Activated CD4-positive, alpha-beta T cell treated with anti-CD3 and anti-CD28 coated beads for 36 hours (primary cell): ENCODE data around the gene CYB5RL. TPM values are rescaled to one million over a fixed set of nuclear protein-coding genes. Genes with fewer than 3 reads are reported as not detected.

Source experiments
- ATAC-seq: fragments of 200-7000 bp; cut with Tn5 transposase; one replicate; pipeline ENCODE4 v1.10.0; 2021; ENCODE audit warnings: mild to moderate bottlenecking, moderate library complexity
- CTCF ChIA-PET: fragments of 350-600 bp; sonication (Branson Sonifier 250); formaldehyde crosslinking; loops from one replicate; lab custom pipeline; 2021; ENCODE audit warnings: antibody characterized with exemption; lab: Charles Lee
- POLR2A ChIA-PET: fragments of 350-600 bp; sonication (Branson Sonifier 250); formaldehyde crosslinking; loops from one replicate; lab custom pipeline; 2021; ENCODE audit warnings: antibody characterized with exemption, inconsistent platforms; lab: Charles Lee
- DNase-seq: peaks from one replicate; pipeline ENCODE4 v3.0.0-alpha.2; 2020
- H3K27ac Mint-ChIP-seq: one replicate; pipeline ENCODE4 v1.8.0; 2021; ENCODE audit warnings: mixed read lengths
- H3K27me3 Mint-ChIP-seq: one replicate; pipeline ENCODE4 v1.8.0; 2021; ENCODE audit warnings: mixed read lengths
- H3K36me3 Mint-ChIP-seq: one replicate; pipeline ENCODE4 v1.8.0; 2021; ENCODE audit warnings: low read depth, mixed read lengths
- H3K4me1 Mint-ChIP-seq: one replicate; pipeline ENCODE4 v1.8.0; 2021; ENCODE audit warnings: mixed read lengths
- H3K4me3 Mint-ChIP-seq: one replicate; pipeline ENCODE4 v1.8.0; 2021; ENCODE audit warnings: mild to moderate bottlenecking, moderate library complexity, mixed read lengths
- H3K9me3 Mint-ChIP-seq: one replicate; pipeline ENCODE4 v1.8.0; 2021; ENCODE audit warnings: low read depth, mixed read lengths
- intact Hi-C, 2 experiments: fragments of 100-400 bp; cut with DNase I in 1 of 2; cut with micrococcal nuclease in 1 of 2; formaldehyde crosslinking; loops; one replicate each; pipeline versions ENCODE4 v1.14.2 to v1.15.1; 2022 to 2024; cut with DNase I, micrococcal nuclease
- total RNA-seq, 2 experiments: library from RNA; stranded (reverse); gene quantifications; one replicate each; pipeline ENCODE4 v1.2.3, GENCODE V29; 2021

CYB5RL gene
- 10 to 100 TPM; 13.1 to 13.5 TPM for total RNA-seq

DNA sequence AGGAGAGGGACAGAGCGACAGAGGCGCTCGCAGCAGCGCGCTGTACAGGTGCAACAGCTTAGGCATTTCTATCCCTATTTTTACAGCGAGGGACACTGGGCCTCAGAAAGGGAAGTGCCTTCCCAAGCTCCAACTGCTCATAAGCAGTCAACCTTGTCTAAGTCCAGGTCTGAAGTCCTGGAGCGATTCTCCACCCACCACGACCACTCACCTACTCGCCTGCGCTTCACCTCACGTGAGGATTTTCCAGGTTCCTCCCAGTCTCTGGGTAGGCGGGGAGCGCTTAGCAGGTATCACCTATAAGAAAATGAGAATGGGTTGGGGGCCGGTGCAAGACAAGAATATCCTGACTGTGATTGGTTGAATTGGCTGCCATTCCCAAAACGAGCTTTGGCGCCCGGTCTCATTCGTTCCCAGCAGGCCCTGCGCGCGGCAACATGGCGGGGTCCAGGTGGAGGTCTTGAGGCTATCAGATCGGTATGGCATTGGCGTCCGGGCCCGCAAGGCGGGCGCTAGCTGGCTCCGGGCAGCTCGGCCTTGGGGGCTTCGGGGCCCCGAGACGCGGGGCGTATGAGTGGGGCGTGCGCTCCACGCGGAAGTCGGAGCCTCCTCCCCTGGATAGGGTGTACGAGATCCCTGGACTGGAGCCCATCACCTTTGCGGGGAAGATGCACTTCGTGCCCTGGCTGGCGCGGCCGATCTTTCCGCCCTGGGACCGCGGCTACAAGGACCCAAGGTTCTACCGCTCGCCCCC lies at the start of gene CYB5RL, which contains the start of gene MRPL37:
CYB5RL (minus strand) TSS at position 266 of the 754 bp plus-strand sequence. CDS start 4,414 bp downstream, outside the sequence.
MRPL37 (plus strand) TSS at position 403 of the 754 bp plus-strand sequence; CDS start at position 480, 77 bp downstream.
- CTCF ChIA-PET: interaction anchor here (0.5 to 3.6 kb wide), 8 partner anchors 9 to 541 kb away, joined by 3 to 16 read pairs (median 3); no protein-coding TSS in a partner anchor
- POLR2A ChIA-PET: interaction anchor here (0.6 to 1.1 kb wide), 5 partner anchors 22 to 212 kb away, joined by 3 to 5 read pairs (median 4); partner anchors contain the start of gene SSBP3
- H3K4me1 Mint-ChIP-seq: peaks cover 30% of the 10 kb centered on the region

GRCh38 chr1:54248966-54249365 lies 49.1 kb upstream of the CYB5RL start:
- intact Hi-C loops: no loop called here
- ChIA-PET CTCF (interaction anchor here (0.6 kb wide), 1 partner anchor 84 kb away, joined by 3 read pairs; no protein-coding TSS in a partner anchor), POLR2A (no interaction called here)

More for the DNA sequence above, at the start of gene CYB5RL, which contains the start of gene MRPL37:
- Mint-ChIP-seq H3K27me3 (no peaks in the 10 kb centered on the region), H3K9me3 (no peaks in the 10 kb centered on the region), H3K4me3 (peak within 1 kb of the TSS; percentile 83), H3K36me3 (peaks cover 23% of the 10 kb centered on the region), H3K27ac (peak within 1 kb of the TSS; percentile 84)
- peak; percentile 94 for DNase-seq
- intact Hi-C loops: loop anchor here (1.0 to 10.0 kb wide), 11 partner anchors 147 to 605 kb away; partner anchors contain the start of genes SSBP3 (in 2 of the 2), TCEANC2 (in 2 of the 2), TMEM59 (in 2 of the 2) and NDC1 (in 1 of the 2)
- ATAC-seq: peak; percentile 99

DNA sequence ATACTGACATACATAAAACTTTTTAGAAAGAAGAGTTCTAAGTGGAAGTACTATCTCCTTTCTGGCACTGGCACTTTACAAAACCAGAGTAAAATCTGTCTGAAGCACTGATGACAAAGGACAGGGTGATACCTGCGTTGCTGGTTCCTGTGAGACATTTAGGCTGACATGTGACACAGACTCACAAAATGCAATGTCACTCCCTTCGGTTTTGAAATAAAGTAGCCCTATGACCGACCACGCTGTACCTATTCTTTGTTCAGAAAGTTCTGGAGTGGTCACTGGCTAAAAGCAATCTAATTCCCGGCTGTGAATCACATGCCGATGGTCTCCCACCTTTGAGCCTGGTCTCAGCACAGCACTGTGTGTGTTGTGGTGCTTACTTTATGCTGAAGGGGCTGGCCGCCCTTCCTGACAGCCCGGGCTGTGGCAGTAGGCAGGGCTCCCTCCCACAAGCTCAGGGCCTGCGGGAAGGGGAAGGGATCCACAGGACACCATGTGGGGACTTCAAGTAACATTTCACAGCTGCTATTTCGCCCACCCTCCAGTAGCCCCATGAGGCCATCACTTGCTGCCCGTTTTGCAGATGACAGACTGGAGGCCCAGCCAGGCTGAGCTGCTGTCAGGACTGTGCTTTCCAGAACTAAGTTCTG lies 48.2 kb upstream of the CYB5RL start:
- DNase-seq (no peak), ATAC-seq (no peak)
- H3K9me3 Mint-ChIP-seq: no peaks in the 10 kb centered on the region
- H3K36me3 Mint-ChIP-seq: peaks cover 4% of the 10 kb centered on the region
- no peaks in the 10 kb centered on the region for H3K4me1 Mint-ChIP-seq
- no peaks in the 10 kb centered on the region for H3K27me3 Mint-ChIP-seq
- peak overlapping the region; percentile 42 for H3K27ac Mint-ChIP-seq
- intact Hi-C loops: no loop called here
- no peak overlapping the region for H3K4me3 Mint-ChIP-seq
- ChIA-PET POLR2A (no interaction called here), CTCF (no interaction called here)

More at GRCh38 chr1:54248966-54249365, 49.1 kb upstream of the CYB5RL start:
- H3K4me1 Mint-ChIP-seq: no peaks in the 10 kb centered on the region
- no peaks in the 10 kb centered on the region for H3K9me3 Mint-ChIP-seq
- no peak overlapping the region for H3K4me3 Mint-ChIP-seq
- DNase-seq (no peak), ATAC-seq (no peak)
- H3K27ac Mint-ChIP-seq: no peak overlapping the region
- peaks cover 4% of the 10 kb centered on the region for H3K36me3 Mint-ChIP-seq
- no peaks in the 10 kb centered on the region for H3K27me3 Mint-ChIP-seq

- no peaks in the 10 kb centered on the region for H3K27me3 Mint-ChIP-seq
- peaks cover 2% of the 10 kb centered on the region for H3K36me3 Mint-ChIP-seq
- H3K4me3 Mint-ChIP-seq: no peak overlapping the region
- CTCF ChIA-PET: no interaction called here
- intact Hi-C loops: no loop called here
- ATAC-seq (no peak), DNase-seq (no peak)
- POLR2A ChIA-PET: no interaction called here
- no peak overlapping the region for H3K27ac Mint-ChIP-seq
- no peaks in the 10 kb centered on the region for H3K9me3 Mint-ChIP-seq
- no peaks in the 10 kb centered on the region for H3K4me1 Mint-ChIP-seq
These were observed 46.4 kb upstream of the CYB5RL start for GRCh38 chr1:54246116-54246721.

DNA sequence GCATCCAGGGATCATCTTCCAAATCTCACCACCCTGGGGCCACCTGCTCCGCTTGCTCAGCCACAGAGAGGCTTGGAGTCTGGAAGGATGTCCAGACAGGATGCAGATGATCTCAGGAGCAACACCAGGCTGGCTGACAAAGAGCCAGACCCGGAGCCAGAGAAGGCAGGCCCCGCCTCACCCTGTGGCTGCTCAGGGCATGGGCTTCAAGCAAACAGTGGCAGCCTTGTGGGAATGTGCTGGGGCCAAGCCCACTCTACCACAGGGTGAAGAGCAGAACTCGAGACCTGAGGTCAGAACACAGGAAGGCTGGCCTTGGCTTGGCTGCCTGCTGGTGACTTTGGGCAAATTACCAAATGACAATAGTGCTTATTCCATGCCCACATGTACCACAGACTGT lies 45.7 kb upstream of the CYB5RL start:
- no peak overlapping the region for H3K4me3 Mint-ChIP-seq
- H3K9me3 Mint-ChIP-seq: no peaks in the 10 kb centered on the region
- ChIA-PET POLR2A (no interaction called here), CTCF (no interaction called here)
- no peaks in the 10 kb centered on the region for H3K27me3 Mint-ChIP-seq
- ATAC-seq (no peak), DNase-seq (no peak)
- no peak overlapping the region for H3K27ac Mint-ChIP-seq
- intact Hi-C loops: no loop called here
- no peaks in the 10 kb centered on the region for H3K4me1 Mint-ChIP-seq
- H3K36me3 Mint-ChIP-seq: peaks cover 2% of the 10 kb centered on the region

- Mint-ChIP-seq H3K4me1 (no peaks in the 10 kb centered on the region), H3K4me3 (no peak overlapping the region), H3K27me3 (no peaks in the 10 kb centered on the region), H3K36me3 (peaks cover 2% of the 10 kb centered on the region), H3K27ac (no peak overlapping the region), H3K9me3 (no peaks in the 10 kb centered on the region)
- ChIA-PET CTCF (no interaction called here), POLR2A (no interaction called here)
- DNase-seq (no peak), ATAC-seq (no peak)
- intact Hi-C loops: no loop called here
These were observed 44.8 kb upstream of the CYB5RL start for GRCh38 chr1:54244655-54245054.

DNA sequence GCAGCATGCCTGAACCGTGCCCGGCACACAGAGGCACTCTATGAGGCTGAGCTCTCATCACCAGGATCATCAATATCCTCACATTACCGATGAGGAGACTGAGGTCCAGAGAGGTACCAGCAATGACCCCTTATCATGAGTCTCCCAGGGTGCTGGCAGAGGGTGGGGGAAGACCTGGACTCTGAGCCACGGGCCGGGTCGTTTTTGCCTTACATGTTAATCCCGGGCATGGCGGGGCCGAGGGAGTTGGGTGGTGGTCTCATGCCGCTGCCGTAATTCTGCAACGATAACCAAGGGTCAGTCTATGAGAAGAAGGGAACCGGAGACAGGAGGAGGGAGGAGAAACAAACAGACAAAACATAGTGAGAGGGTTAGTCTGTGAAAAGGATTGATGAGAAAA lies 43.2 kb upstream of the CYB5RL start:
- H3K36me3 Mint-ChIP-seq: peaks cover 3% of the 10 kb centered on the region
- DNase-seq (no peak), ATAC-seq (no peak)
- H3K4me3 Mint-ChIP-seq: no peak overlapping the region
- intact Hi-C loops: no loop called here
- ChIA-PET POLR2A (no interaction called here), CTCF (no interaction called here)
- H3K27ac Mint-ChIP-seq: no peak overlapping the region
- H3K27me3 Mint-ChIP-seq: no peaks in the 10 kb centered on the region
- no peaks in the 10 kb centered on the region for H3K9me3 Mint-ChIP-seq
- H3K4me1 Mint-ChIP-seq: no peaks in the 10 kb centered on the region

DNA sequence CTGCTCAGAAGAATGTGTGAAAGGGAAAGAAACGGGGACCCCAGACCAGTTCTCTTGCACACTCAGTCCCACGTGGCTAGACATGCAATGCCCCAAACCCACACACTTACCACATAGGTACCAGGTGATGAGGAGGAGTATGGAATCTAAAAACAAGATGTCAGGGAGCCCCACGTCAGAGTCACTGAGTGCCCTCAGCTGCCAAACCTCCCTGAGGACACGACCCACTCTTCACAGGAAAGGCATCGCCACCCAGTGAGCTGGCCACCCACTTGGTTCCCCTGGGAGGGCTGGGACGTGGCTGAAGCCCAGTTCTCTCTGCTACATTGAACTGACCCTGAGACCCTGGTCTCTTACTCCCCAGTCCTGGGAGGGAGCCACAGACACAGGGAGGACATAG lies 41.5 kb upstream of the CYB5RL start:
- H3K9me3 Mint-ChIP-seq: no peaks in the 10 kb centered on the region
- CTCF ChIA-PET: no interaction called here
- no peak overlapping the region for H3K27ac Mint-ChIP-seq
- no peaks in the 10 kb centered on the region for H3K4me1 Mint-ChIP-seq
- DNase-seq (no peak), ATAC-seq (no peak)
- intact Hi-C loops: no loop called here
- POLR2A ChIA-PET: no interaction called here
- H3K4me3 Mint-ChIP-seq: no peak overlapping the region
- H3K27me3 Mint-ChIP-seq: no peaks in the 10 kb centered on the region
- peaks cover 10% of the 10 kb centered on the region for H3K36me3 Mint-ChIP-seq

DNA sequence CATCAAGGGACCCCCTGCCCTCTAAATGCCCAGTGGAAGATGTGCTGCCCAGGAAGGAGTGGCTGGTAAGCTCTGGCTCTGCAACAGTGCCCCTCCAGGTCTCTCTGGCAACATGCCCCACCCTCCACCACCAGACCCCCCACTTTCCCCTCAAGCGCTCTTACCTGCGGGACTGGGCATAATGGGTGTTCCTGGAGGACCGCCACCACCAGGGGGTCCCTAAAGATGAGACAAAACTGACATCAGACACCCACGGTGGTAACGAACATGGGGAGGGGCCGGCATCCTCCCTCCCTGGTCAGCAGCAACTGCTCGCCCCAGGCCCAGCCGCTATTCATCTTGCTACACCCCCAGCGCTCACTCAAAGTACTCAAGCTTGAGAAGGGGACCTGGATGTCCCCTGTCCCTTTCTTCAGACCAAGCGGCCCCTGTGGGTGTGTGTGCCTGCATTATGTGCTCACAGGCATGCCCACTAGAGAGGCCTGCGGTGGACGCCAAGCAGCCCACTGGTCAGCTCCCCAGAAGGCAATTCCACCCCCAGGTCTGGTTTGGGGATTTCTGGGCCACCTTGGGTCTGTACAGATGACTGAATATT lies 41.0 kb upstream of the CYB5RL start:
- ATAC-seq (no peak), DNase-seq (no peak)
- Mint-ChIP-seq H3K4me1 (no peaks in the 10 kb centered on the region), H3K36me3 (peaks cover 10% of the 10 kb centered on the region), H3K27ac (no peak overlapping the region), H3K27me3 (no peaks in the 10 kb centered on the region), H3K9me3 (no peaks in the 10 kb centered on the region), H3K4me3 (no peak overlapping the region)
- ChIA-PET POLR2A (no interaction called here), CTCF (no interaction called here)
- intact Hi-C loops: no loop called here

DNA sequence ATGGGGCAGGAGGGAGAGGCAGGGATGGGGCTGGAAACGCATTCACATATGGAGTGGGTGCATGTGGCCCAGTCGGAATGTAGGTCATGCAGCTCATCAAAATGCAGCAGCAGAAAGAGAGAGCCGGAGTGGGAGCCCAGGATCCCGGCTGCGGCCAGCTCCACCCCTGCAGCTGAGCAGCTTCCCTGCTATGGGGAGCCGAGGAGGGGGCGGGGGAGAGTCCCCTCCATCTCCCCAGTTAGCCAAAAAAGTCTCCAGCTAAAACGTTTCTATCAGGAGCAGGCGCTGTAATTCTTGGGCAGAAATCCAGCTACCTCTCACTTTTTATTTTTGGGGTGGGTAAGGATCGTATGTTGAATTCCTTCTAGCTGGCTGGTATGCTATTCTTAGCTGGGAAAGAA lies 39.8 kb upstream of the CYB5RL start:
- H3K36me3 Mint-ChIP-seq: peaks cover 10% of the 10 kb centered on the region
- no peak overlapping the region for H3K4me3 Mint-ChIP-seq
- H3K4me1 Mint-ChIP-seq: no peaks in the 10 kb centered on the region
- ATAC-seq (no peak), DNase-seq (no peak)
- H3K9me3 Mint-ChIP-seq: no peaks in the 10 kb centered on the region
- intact Hi-C loops: no loop called here
- ChIA-PET POLR2A (no interaction called here), CTCF (no interaction called here)
- no peak overlapping the region for H3K27ac Mint-ChIP-seq
- no peaks in the 10 kb centered on the region for H3K27me3 Mint-ChIP-seq

- ATAC-seq (no peak), DNase-seq (no peak)
- Mint-ChIP-seq H3K4me1 (no peaks in the 10 kb centered on the region), H3K27ac (no peak overlapping the region), H3K4me3 (no peak overlapping the region), H3K9me3 (no peaks in the 10 kb centered on the region), H3K36me3 (peaks cover 10% of the 10 kb centered on the region), H3K27me3 (no peaks in the 10 kb centered on the region)
- intact Hi-C loops: no loop called here
- ChIA-PET POLR2A (no interaction called here), CTCF (no interaction called here)
These were observed 39.2 kb upstream of the CYB5RL start for GRCh38 chr1:54239035-54239383.
